Stimulated activated CD8-positive, alpha-beta memory T cell treated with anti-CD3 and anti-CD28 coated beads, Interleukin-4, amount 100 ng/mL, for 4 hours (primary cell): ENCODE measurements around the gene MACROD2.

Experiments used
- DNase-seq, 2 donors: peaks; one replicate each; pipeline ENCODE4 v3.0.0-alpha.2; 2020; ENCODE audit warnings: low read depth in 2 of 2, low spot score in 1 of 2

The MACROD2 gene

GRCh38 chr20:14698605-14699373 lies 703.5 kb downstream of the MACROD2 start:
- no peak for DNase-seq

GRCh38 chr20:14700639-14700960 lies 705.3 kb downstream of the MACROD2 start:
- DNase-seq, result no peak

GRCh38 chr20:14701326-14701725 lies 706.0 kb downstream of the MACROD2 start:
- no peak for DNase-seq

DNA sequence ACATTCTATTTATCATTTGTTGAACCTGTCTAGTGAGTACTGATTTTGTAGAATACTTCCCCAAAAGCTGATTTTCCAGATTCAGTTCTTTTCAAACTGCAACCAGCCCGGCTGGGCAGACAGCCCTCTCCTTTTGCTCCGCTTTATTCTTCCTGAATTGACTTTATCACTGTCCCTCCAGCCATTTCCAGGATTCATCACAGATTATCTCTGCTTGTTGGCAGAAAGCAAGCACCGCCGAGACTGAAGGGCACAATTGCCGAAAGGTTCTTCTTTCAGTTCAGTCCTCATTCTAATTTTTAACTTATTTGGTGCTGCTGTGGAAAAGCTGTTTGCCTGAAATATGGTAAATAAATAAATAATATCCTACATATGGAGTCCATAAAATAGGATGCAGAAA lies 711.2 kb downstream of the MACROD2 start:
- DNase-seq, result no peak

GRCh38 chr20:14707026-14707680 lies 711.8 kb downstream of the MACROD2 start:
- DNase-seq, result no peak

DNA sequence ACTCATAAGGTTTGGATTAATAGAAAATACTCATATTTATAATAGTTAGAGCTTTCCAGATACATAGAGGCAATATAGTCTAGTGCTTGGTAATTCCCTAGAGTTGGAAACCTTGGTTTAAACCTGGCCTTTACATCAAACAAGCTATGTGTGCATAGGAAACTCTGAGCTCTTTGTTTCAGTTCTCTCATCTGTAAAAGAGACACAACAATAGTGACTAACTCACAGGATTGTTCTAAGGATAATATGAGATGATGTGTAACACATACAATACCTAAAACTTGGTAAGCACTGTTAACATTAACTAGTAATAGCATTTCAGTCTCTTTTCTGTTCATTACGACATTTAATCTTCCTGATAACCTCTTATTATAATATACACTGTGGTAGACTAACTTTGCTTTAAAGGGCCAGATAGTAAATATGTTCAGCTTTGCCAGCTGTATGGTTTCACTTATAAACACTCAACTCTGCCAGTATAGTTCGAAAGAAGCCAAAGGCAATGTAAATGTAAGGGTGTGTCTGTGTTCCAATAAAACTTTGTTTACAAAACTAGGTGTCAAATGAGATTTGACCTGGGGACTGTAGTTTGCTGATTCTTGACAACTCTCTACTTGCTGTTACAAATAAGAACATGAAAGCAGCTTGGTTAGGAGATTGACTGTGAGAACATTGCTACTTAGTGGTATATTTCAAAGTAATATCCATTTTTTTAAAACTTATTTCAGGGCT lies 712.7 kb downstream of the MACROD2 start:
- no peak for DNase-seq

- no peak for DNase-seq
Observed at GRCh38 chr20:14709439-14709838, 714.1 kb downstream of the MACROD2 start.

- DNase-seq, result no peak
Observed at GRCh38 chr20:14710951-14711350, 715.6 kb downstream of the MACROD2 start.

DNA sequence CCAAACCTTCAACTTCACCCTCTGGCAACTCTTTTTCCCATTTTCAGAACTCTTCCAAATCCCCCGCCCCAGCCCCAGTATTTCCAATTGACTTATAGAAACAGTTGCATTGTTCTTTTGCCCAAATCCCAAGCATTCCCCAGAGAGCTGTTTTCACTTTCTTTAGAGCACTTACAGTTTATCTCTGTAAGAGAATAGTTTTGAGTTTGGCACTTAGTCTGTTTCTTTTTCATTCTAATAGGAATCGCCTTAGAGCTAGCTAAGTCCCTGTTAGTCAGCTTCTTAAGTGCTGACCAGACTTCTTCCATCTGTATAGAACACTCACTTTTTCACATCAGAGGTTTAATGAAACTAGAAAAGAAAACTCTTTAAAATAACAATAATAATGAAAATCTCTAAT lies 716.3 kb downstream of the MACROD2 start:
- no peak for DNase-seq

DNA sequence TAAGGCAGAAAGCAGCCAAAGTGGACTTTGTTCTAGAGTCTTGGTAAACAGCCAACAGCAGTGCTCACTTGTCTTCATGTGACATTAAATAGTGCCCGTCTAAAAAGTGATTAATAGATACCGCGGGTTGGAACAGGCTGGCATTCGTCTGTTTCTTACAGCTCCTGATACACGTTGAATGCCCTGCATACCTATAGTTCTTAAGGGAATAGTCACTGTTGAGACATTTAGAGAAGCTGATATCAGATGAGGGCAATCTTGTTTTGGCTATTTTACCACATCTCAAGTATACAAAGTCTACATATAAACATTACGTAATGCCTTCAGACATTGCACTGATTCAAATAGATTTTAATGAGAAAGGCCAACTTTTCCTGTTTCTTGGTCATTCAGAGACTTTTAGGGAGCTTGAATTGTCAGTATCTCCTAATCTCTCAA lies 717.0 kb downstream of the MACROD2 start:
- no peak for DNase-seq

DNA sequence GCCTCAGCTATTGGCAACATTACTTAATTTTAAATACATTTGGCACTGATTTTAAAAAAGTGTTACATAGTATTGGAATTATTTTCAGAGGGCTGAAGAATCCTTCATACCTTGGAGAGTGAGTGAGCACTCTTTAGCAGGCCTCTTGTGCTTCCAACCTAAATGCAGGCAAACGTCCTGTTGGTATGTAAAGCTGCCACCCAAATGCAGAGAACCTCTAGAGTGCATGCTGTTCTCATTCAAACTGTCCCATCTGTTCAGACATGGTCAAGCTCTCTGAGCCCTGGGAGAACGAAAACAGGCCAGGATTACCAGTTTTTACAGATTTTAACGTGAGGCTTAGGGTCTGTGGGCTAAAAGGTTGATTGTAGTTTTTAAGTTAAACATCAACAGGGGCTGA lies 720.1 kb downstream of the MACROD2 start:
- no peak for DNase-seq

DNA sequence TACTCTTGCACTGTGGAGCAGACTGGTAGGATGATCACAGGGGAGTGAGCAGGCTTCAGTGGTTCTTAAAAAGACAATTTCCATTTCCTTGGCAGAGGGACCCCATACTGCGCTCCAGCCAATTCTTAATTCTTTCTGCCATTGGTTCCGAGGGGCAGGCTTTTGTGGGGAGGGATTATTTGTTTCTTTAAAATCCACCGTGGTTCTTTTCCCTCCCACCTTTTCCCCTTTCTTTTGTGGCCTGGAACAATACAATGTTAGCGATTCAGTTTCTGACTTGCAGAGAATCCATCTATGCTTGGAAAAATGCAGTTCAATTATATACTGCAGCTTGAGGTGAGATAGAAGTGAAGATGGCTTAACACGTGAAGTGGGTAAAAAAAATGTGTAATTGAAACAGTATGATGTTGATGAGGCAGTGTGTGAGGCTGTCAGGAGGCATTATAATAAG lies 721.1 kb downstream of the MACROD2 start:
- no peak for DNase-seq

- DNase-seq, result no peak
Observed at GRCh38 chr20:14717134-14717999, 722.1 kb downstream of the MACROD2 start.

DNA sequence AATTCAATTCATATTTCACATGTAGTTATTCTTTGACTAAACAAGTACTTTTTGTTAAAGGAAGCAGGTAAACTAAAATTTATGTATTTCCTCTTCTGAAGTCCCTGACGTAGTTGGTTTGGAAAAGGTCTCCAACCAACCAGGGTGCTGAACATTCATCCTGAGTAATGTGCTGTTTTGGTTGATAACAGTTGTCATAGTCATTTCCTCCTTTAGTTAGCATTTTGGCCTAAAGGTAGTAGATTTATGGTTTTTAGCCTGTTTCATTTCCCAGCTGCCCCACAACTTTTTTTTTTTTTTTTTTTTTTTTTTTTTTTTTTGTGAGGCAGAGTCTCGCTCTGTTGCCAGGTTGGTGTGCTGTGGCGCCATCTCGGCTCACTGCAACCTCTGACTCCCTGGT lies 724.9 kb downstream of the MACROD2 start:
- DNase-seq, result no peak

GRCh38 chr20:14721926-14722452 lies 726.7 kb downstream of the MACROD2 start:
- no peak for DNase-seq

DNA sequence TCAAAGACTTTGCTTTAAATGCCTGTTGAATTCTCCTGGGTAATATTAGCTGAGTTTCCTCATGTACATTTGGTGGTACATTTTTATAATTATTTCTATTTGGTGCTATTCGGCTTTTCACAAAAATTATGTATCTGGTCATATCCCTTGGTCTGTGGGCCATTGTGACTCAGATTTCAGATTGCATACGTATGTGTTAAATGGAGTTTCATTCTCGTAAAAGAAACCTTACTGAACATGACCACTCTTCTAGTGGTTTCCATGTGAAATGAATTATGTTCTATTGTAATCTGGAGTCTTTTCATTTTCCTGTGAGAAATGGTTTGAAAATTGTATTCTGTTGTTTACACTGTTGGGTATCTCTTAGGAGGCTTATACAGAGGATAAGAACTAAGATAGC lies 728.3 kb downstream of the MACROD2 start:
- DNase-seq, result no peak

DNA sequence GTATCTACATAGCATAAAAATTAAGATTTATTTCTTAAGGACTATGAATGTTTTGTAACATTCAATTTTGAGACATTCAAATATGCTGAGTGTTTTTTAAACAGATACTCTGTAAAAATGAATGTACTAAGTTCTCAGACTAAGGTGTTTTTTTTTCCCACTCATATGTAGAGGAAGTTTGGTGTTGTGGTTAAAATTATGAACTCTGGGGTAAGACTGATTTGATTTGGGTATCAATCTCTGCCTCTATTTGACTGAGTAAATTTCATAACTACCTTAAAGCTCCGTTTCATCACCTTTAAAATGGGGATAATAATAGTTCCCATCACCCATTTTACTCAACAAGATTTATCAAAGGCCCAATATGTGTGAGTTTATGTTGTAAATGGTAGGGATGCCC lies 728.7 kb downstream of the MACROD2 start:
- no peak for DNase-seq

GRCh38 chr20:14724468-14724867 lies 729.2 kb downstream of the MACROD2 start:
- no peak for DNase-seq

GRCh38 chr20:14726591-14726990 lies 731.3 kb downstream of the MACROD2 start:
- no peak for DNase-seq

- no peak for DNase-seq
Observed at GRCh38 chr20:14727485-14728150, 732.3 kb downstream of the MACROD2 start.
